HepG2 (cell line): ENCODE data around the gene DNALI1. TPM values are rescaled to one million over a fixed set of nuclear protein-coding genes. Genes with fewer than 3 reads are reported as not detected.

Experiments used
- CSRNP1 ChIP-seq: sonication (generic); formaldehyde crosslinking; IDR thresholded peaks from 2 replicates; pipeline ENCODE4 v1.8.1; 2023; ENCODE audit warnings: mild to moderate bottlenecking, missing genetic modification reagents
- ETV5 ChIP-seq: IDR thresholded peaks from 2 replicates; pipeline ENCODE4 v1.6.1; 2018; ENCODE audit warnings: missing biosample characterization, missing genetic modification reagents, inconsistent platforms, borderline replicate concordance
- GLI4 ChIP-seq: sonication (generic); formaldehyde crosslinking; IDR thresholded peaks from 2 replicates; pipeline ENCODE4 v1.5.1; 2020; ENCODE audit warnings: missing genetic modification reagents, mild to moderate bottlenecking, moderate library complexity, borderline replicate concordance
- NAIF1 ChIP-seq: sonication (generic); formaldehyde crosslinking; IDR thresholded peaks from 2 replicates; pipeline ENCODE4 v1.5.0; 2020; ENCODE audit warnings: mild to moderate bottlenecking, missing genetic modification reagents, borderline replicate concordance
- NBN ChIP-seq: fragments of 450-650 bp; conservative IDR thresholded peaks from 2 replicates; pipeline ENCODE4 v1.6.1; 2017
- NCOA5 ChIP-seq: sonication (generic); formaldehyde crosslinking; IDR thresholded peaks from 2 replicates; pipeline ENCODE4 v1.4.0; 2020; ENCODE audit warnings: missing genetic modification reagents
- REXO4 ChIP-seq: sonication (generic); formaldehyde crosslinking; IDR thresholded peaks from 2 replicates; pipeline ENCODE4 v1.8.0; 2022; ENCODE audit warnings: missing genetic modification reagents, mild to moderate bottlenecking, borderline replicate concordance
- TAF15 ChIP-seq: fragments of 200-400 bp; formaldehyde crosslinking; IDR thresholded peaks from one replicate; pipeline ENCODE4 v1.6.1; 2018; ENCODE audit warnings: mild to moderate bottlenecking, low read depth, low read length; ENCODE audit not compliant: poor library complexity, severe bottlenecking
- TEF ChIP-seq: sonication (generic); formaldehyde crosslinking; IDR thresholded peaks from 2 replicates; pipeline ENCODE4 v1.5.0; 2020; ENCODE audit warnings: missing genetic modification reagents
- THAP9 ChIP-seq: sonication (generic); formaldehyde crosslinking; IDR thresholded peaks from 2 replicates; pipeline ENCODE4; 2020; ENCODE audit warnings: missing genetic modification reagents, mild to moderate bottlenecking, borderline replicate concordance
- ZNF124 ChIP-seq: sonication (generic); formaldehyde crosslinking; IDR thresholded peaks from 2 replicates; pipeline ENCODE4 v1.4.0; 2020; ENCODE audit warnings: missing genetic modification reagents
- ZNF207 ChIP-seq: fragments of 450-650 bp; IDR thresholded peaks from 2 replicates; pipeline ENCODE4 v1.6.1; 2016; ENCODE audit warnings: antibody characterized with exemption, borderline replicate concordance
- ZNF251 ChIP-seq: sonication (generic); formaldehyde crosslinking; IDR thresholded peaks from 2 replicates; pipeline ENCODE4 v1.9.0; 2021; ENCODE audit warnings: mild to moderate bottlenecking, missing genetic modification reagents
- ZNF343 ChIP-seq: sonication (generic); formaldehyde crosslinking; IDR thresholded peaks from 2 replicates; pipeline ENCODE4 v1.4.0; 2020; ENCODE audit warnings: mild to moderate bottlenecking, missing genetic modification reagents
- ZNF546 ChIP-seq: sonication (generic); formaldehyde crosslinking; conservative IDR thresholded peaks from 2 replicates; pipeline ENCODE4 v1.8.1; 2023; ENCODE audit warnings: mild to moderate bottlenecking, missing genetic modification reagents
- ZNF552 ChIP-seq: sonication (generic); formaldehyde crosslinking; IDR thresholded peaks from 2 replicates; pipeline ENCODE4 v1.9.0; 2022; ENCODE audit warnings: missing genetic modification reagents, mild to moderate bottlenecking, borderline replicate concordance
- ZNF672 ChIP-seq: sonication (generic); formaldehyde crosslinking; IDR thresholded peaks from 2 replicates; pipeline ENCODE4 v1.8.1; 2022; ENCODE audit warnings: missing genetic modification reagents
- ZSCAN22 ChIP-seq: sonication (generic); formaldehyde crosslinking; IDR thresholded peaks from 2 replicates; pipeline ENCODE4 v1.4.0; 2020; ENCODE audit warnings: mild to moderate bottlenecking, missing genetic modification reagents
- ZSCAN25 ChIP-seq: sonication (generic); formaldehyde crosslinking; IDR thresholded peaks from 2 replicates; pipeline ENCODE4 v1.8.0; 2022; ENCODE audit warnings: mild to moderate bottlenecking, missing genetic modification reagents
- ZSCAN29 ChIP-seq: sonication (generic); formaldehyde crosslinking; conservative IDR thresholded peaks from 2 replicates; pipeline ENCODE4 v1.4.0; 2020; ENCODE audit warnings: mild to moderate bottlenecking, missing genetic modification reagents
- polyA plus RNA-seq, 8 experiments: library from polyadenylated mRNA; depleted of rRNA in 3 of 8; stranded (reverse) in 7 of 8; unstranded in 1 of 8; fragments of >200 nt; fragmentation: Illumina TruSeq in 4 of 8; extraction: Trizol in 4 of 8; gene quantifications; 2 replicates each; pipeline versions ENCODE4 v1.2.1 to v1.2.3, GENCODE V29; 2011 to 2016; ENCODE audit warnings: low read depth in 4 of 8, missing spikeins in 1 of 8, mixed read lengths in 1 of 8; ENCODE audit not compliant: insufficient read depth in 1 of 8
- total RNA-seq, 5 experiments: library from RNA; depleted of rRNA; stranded (reverse); fragments of >200 nt; fragmentation: Illumina TruSeq; extraction: Trizol; gene quantifications; 2 replicates each; pipeline ENCODE4 v1.2.3, GENCODE V29; 2016; ENCODE audit warnings: low read depth in 1 of 5
- TF ChIP-seq, protein P1 (sequence below): sonication (generic); formaldehyde crosslinking; IDR thresholded peaks from 2 replicates; pipeline ENCODE4 v1.8.1; 2023; ENCODE audit warnings: missing genetic modification reagents, inconsistent platforms, borderline replicate concordance
- TF ChIP-seq, protein P2 (sequence below): sonication (generic); formaldehyde crosslinking; IDR thresholded peaks from 2 replicates; pipeline ENCODE4 v1.5.0; 2020; ENCODE audit warnings: missing genetic modification reagents

DNALI1 gene
- total and polyA plus RNA-seq, 2 of the 13 experiments (the other 11 are each of a cell fraction or from before 2014, with no cell fraction given): 0.42 to 0.70 TPM

GRCh38 chr1:37553927-37554808 is 2.6 kb upstream of the DNALI1 start, which contains the start of gene SNIP1 (continued):
- TF ChIP-seq NBN (no peak), ETV5 (peak; percentile 43; the same call in 1 of the 2 replicates), CSRNP1 (CRISPR knock-in tag) (no peak; the same call in 1 of the 2 replicates), ZNF207 (no peak), ZSCAN22 (CRISPR knock-in tag) (no peak), ZNF552 (no peak), ZNF546 (no peak), REXO4 (peak; percentile 61; the same call in 1 of the 2 replicates), GLI4 (CRISPR knock-in tag) (no peak), TAF15 (no peak), NAIF1 (CRISPR knock-in tag) (no peak), ZSCAN29 (CRISPR knock-in tag) (no peak), ZNF124 (CRISPR knock-in tag) (no peak), TEF (CRISPR knock-in tag) (no peak), ZNF251 (CRISPR knock-in tag) (no peak), NCOA5 (no peak), THAP9 (CRISPR knock-in tag) (peak; percentile 66; the same call in 1 of the 2 replicates), ZNF343 (CRISPR knock-in tag) (no peak), ZNF672 (no peak), ZSCAN25 (CRISPR knock-in tag) (peak; percentile 39; the same call in 1 of the 2 replicates)
- TF ChIP-seq, protein P1, sequence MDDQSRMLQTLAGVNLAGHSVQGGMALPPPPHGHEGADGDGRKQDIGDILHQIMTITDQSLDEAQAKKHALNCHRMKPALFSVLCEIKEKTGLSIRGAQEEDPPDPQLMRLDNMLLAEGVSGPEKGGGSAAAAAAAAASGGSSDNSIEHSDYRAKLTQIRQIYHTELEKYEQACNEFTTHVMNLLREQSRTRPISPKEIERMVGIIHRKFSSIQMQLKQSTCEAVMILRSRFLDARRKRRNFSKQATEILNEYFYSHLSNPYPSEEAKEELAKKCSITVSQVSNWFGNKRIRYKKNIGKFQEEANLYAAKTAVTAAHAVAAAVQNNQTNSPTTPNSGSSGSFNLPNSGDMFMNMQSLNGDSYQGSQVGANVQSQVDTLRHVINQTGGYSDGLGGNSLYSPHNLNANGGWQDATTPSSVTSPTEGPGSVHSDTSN (CRISPR knock-in tag): 0 out of 2 replicates have a peak, but pooled peaks have one; percentile 59
- TF ChIP-seq, protein P2, sequence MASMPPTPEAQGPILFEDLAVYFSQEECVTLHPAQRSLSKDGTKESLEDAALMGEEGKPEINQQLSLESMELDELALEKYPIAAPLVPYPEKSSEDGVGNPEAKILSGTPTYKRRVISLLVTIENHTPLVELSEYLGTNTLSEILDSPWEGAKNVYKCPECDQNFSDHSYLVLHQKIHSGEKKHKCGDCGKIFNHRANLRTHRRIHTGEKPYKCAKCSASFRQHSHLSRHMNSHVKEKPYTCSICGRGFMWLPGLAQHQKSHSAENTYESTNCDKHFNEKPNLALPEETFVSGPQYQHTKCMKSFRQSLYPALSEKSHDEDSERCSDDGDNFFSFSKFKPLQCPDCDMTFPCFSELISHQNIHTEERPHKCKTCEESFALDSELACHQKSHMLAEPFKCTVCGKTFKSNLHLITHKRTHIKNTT (CRISPR knock-in tag): no peak
